Osteoblast (primary cell): ENCODE data around the gene PGPEP1. TPM values are rescaled to one million over a fixed set of nuclear protein-coding genes. Genes with fewer than 3 reads are reported as not detected.

Experiments used
- DNase-seq: peaks from one replicate; pipeline ENCODE4 v3.0.0; 2011; ENCODE audit warnings: low spot score, mixed read lengths; ENCODE audit not compliant: insufficient read length; ENCODE audit errors: missing footprints
- H2AFZ ChIP-seq: 2 replicates; pipeline ENCODE4 v1.6.0; 2011; ENCODE audit warnings: mild to moderate bottlenecking, low read length
- H3K27ac ChIP-seq: 2 replicates; pipeline ENCODE4 v1.5.1; 2011; ENCODE audit warnings: mild to moderate bottlenecking, low read depth, low read length, moderate library complexity
- H3K27me3 ChIP-seq: 2 replicates; pipeline ENCODE4 v1.6.0; 2012; ENCODE audit warnings: mild to moderate bottlenecking, control low read depth, inconsistent platforms, low read length, moderate library complexity; ENCODE audit not compliant: insufficient read depth
- H3K36me3 ChIP-seq: 2 replicates; pipeline ENCODE4 v1.5.1; 2011; ENCODE audit warnings: mild to moderate bottlenecking, low read length, control low read depth, moderate library complexity; ENCODE audit not compliant: insufficient read depth
- H3K4me1 ChIP-seq: 2 replicates; pipeline ENCODE4 v1.5.1; 2011; ENCODE audit warnings: mild to moderate bottlenecking, low read length, control low read depth, moderate library complexity; ENCODE audit not compliant: insufficient read depth
- H3K4me2 ChIP-seq: 2 replicates; pipeline ENCODE4 v1.6.0; 2011; ENCODE audit warnings: mild to moderate bottlenecking, low read length; ENCODE audit not compliant: insufficient read depth
- H3K4me3 ChIP-seq: fragments of 200-600 bp; sonication (generic); 3 replicates; pipeline ENCODE4 v1.5.1; 2012; ENCODE audit warnings: mild to moderate bottlenecking, low read length, inconsistent platforms; ENCODE audit not compliant: insufficient read depth
- H3K79me2 ChIP-seq: 2 replicates; pipeline ENCODE4 v1.6.0; 2012; ENCODE audit warnings: mild to moderate bottlenecking, low read length, control low read depth, inconsistent platforms; ENCODE audit not compliant: insufficient read depth
- H3K9me3 ChIP-seq: 2 replicates; pipeline ENCODE4 v1.5.1; 2011; ENCODE audit warnings: low read depth, low read length, control low read depth
- H4K20me1 ChIP-seq: 2 replicates; pipeline ENCODE4 v1.6.0; 2012; ENCODE audit warnings: mild to moderate bottlenecking, low read length, control low read depth; ENCODE audit not compliant: insufficient read depth
- CTCF ChIP-seq: IDR thresholded peaks from 2 replicates; pipeline ENCODE4 v1.5.1; 2011; ENCODE audit warnings: mild to moderate bottlenecking, low read depth, low read length, moderate library complexity; ENCODE audit errors: extremely low read depth
- total RNA-seq: library from RNA; depleted of rRNA; stranded (reverse); fragments of >200 nt; gene quantifications from 2 replicates; pipeline ENCODE4 v1.2.3, GENCODE V29; 2012

The PGPEP1 gene
- total RNA-seq, 1 donor = 31.1 TPM

- Histone ChIP-seq H3K79me2 (peaks cover 12% of the 10 kb centered on the region), H2AFZ (no peak overlapping the region), H3K4me2 (no peak overlapping the region), H3K27ac (no peak overlapping the region), H4K20me1 (no peaks in the 10 kb centered on the region), H3K4me3 (no peak overlapping the region), H3K36me3 (peaks cover 13% of the 10 kb centered on the region), H3K4me1 (peaks cover 16% of the 10 kb centered on the region), H3K27me3 (no peaks in the 10 kb centered on the region), H3K9me3 (no peaks in the 10 kb centered on the region)
- TF ChIP-seq CTCF = no peak
- DNase-seq = no peak
Measured at GRCh38 chr19:18384775-18385174, 44.4 kb downstream of the PGPEP1 start.

GRCh38 chr19:18385359-18385674 lies 44.9 kb downstream of the PGPEP1 start:
- no peaks in the 10 kb centered on the region for H4K20me1 ChIP-seq
- peaks cover 13% of the 10 kb centered on the region for H3K4me1 ChIP-seq
- peaks cover 14% of the 10 kb centered on the region for H3K36me3 ChIP-seq
- no peaks in the 10 kb centered on the region for H3K9me3 ChIP-seq
- H3K4me3 ChIP-seq = no peak overlapping the region
- no peak overlapping the region for H3K27ac ChIP-seq
- peaks cover 12% of the 10 kb centered on the region for H3K79me2 ChIP-seq
- TF ChIP-seq CTCF = no peak
- H3K27me3 ChIP-seq = no peaks in the 10 kb centered on the region
- no peak overlapping the region for H3K4me2 ChIP-seq
- no peak for DNase-seq
- H2AFZ ChIP-seq = no peak overlapping the region

- peaks cover 10% of the 10 kb centered on the region for H3K4me1 ChIP-seq
- peak within 1 kb of the TSS; percentile 54 for H2AFZ ChIP-seq
- peak; percentile 94 for DNase-seq
- peak within 1 kb of the TSS; percentile 77 for H3K4me3 ChIP-seq
- no peak within 1 kb of the TSS for H3K27ac ChIP-seq
- peak within 1 kb of the TSS; percentile 78 for H3K4me2 ChIP-seq
- H3K36me3 ChIP-seq = peaks cover 14% of the 10 kb centered on the region
- peak; percentile 58 for TF ChIP-seq CTCF
- no peaks in the 10 kb centered on the region for H4K20me1 ChIP-seq
- peaks cover 12% of the 10 kb centered on the region for H3K79me2 ChIP-seq
- H3K9me3 ChIP-seq = no peaks in the 10 kb centered on the region
- H3K27me3 ChIP-seq = no peaks in the 10 kb centered on the region
Measured at GRCh38 chr19:18385675-18386542, 45.5 kb downstream of the PGPEP1 start, which contains the start of gene GDF15. Gene GDF15, plus strand, starts transcription at chr19:18386158. Its CDS starts 32 bp downstream, at chr19:18386190.

- H2AFZ ChIP-seq = no peak overlapping the region
- H4K20me1 ChIP-seq = no peaks in the 10 kb centered on the region
- H3K27me3 ChIP-seq = no peaks in the 10 kb centered on the region
- H3K9me3 ChIP-seq = no peaks in the 10 kb centered on the region
- DNase-seq = peak; percentile 93
- peak overlapping the region; percentile 77 for H3K4me3 ChIP-seq
- peak overlapping the region; percentile 78 for H3K4me2 ChIP-seq
- H3K4me1 ChIP-seq = peaks cover 10% of the 10 kb centered on the region
- peaks cover 14% of the 10 kb centered on the region for H3K36me3 ChIP-seq
- H3K27ac ChIP-seq = no peak overlapping the region
- no peak for TF ChIP-seq CTCF
- peaks cover 12% of the 10 kb centered on the region for H3K79me2 ChIP-seq
Measured at GRCh38 chr19:18386543-18387271, 46.3 kb downstream of the PGPEP1 start.
